Stimulated activated CD4-positive, alpha-beta T cell treated with anti-CD3 and anti-CD28 coated beads, Interleukin-4, amount 100 ng/mL, for 4 hours (primary cell): Measurements from ENCODE around the gene PARD6B.
"Not testable (repeated sequence)": the region's sequence is repeated elsewhere in the genome, so short reads cannot be mapped to it uniquely, and the experiment has no call there.

ENCODE experiments used
- DNase-seq, 2 experiments: peaks; one replicate each; pipeline ENCODE4 v3.0.0-alpha.2; 2020

PARD6B gene

GRCh38 chr20:50747275-50747674 lies 15.9 kb downstream of the PARD6B start:
- no peak for DNase-seq

DNA sequence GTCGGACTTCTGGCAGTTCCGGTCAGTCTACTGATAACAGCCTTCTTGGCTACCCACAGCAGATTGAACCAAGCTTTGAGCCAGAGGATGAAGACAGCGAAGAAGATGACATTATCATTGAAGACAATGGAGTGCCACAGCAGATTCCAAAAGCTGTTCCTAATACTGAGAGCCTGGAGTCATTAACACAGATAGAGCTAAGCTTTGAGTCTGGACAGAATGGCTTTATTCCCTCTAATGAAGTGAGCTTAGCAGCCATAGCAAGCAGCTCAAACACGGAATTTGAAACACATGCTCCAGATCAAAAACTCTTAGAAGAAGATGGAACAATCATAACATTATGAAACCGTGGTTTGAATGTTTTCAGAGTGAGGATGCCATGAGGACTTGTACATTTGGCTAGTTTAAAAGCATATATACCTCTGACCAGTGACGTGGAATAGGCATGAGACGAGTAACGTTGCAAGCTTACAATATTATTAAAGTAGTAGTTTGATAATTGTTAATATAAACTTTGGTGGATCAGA lies 18.8 kb downstream of the PARD6B start:
- DNase-seq: no peak

DNA sequence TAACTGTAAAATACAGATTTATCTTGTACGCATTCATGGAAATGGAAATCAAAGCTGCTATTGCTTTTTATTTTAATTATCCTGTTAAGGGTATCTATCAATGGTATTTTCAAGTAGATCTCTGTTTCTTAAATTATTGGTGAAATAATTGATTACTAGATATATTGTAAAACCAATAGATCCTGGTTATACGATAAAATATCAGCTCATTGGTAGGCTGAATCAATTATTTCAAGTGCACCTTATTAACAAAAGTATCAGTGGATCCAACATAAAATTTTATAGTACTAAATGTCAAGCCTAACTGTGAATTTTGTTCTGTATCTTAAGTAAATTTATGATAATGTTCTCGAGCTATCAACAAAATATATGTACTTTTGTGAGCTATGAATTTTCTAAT lies 21.8 kb downstream of the PARD6B start:
- no peak for DNase-seq

DNA sequence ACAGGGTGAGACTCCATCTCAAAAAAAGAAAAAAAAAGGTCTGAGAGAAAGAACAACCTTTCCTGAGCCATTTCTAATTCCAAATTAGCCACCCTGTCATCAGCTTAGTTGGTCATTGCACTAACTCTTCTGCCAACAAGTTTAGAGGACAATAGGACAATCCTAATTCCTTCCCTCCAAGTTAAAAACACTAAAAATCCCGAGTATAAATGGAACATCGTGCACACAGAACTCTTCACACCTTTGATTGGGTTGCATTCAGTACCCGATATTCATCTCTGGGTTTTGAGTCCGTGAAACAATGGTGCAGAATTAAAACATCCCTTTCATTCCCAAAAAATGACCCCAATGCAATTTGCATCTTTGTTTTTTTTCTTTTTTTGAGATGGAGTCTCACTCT lies 23.0 kb downstream of the PARD6B start:
- DNase-seq: no peak

GRCh38 chr20:50756447-50756846 lies 25.1 kb downstream of the PARD6B start:
- DNase-seq: no peak

DNA sequence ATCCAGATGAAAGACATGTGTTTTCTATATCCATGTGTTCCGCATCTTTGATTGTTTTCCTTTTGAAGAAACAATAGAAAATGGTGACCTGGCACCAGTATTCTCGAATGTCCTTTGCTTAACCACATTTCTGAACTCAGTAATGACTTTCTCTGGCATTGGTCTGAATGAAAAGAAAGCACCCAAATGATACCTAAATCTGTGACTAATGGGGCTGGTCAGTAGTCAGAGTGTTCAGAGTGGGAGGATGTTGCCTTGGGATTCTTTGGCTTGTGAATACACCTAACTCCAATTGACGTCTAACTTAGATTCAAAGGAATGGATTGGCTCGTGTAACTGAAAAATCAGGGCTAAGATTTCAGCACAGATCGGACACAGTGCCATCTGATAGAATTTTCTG lies 27.1 kb downstream of the PARD6B start:
- no peak for DNase-seq

GRCh38 chr20:50758992-50759391 lies 27.6 kb downstream of the PARD6B start:
- DNase-seq: no peak

DNA sequence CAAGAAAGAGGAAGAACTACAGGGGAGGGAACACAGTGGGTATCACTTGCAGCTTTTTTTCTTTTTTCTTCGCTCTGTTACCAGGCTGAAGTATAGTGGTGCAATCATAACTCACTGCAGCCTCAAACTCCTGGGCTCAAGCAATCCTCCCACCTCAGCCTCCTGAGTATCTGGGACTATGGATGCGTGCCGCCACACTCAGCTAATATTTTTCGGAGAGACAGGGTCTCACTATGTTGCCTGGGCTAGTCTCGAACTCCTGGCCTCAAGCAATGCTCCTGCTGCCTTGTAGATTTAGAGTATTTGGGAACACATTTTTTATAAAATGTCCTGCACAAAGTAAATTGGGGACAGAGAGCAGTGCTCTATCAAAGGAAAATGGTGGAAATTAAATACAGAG lies 28.3 kb downstream of the PARD6B start:
- no peak for DNase-seq

GRCh38 chr20:50762045-50762422 lies 30.7 kb downstream of the PARD6B start:
- no peak for DNase-seq

- DNase-seq: no peak
Observed at GRCh38 chr20:50762435-50763220, 31.2 kb downstream of the PARD6B start.

DNA sequence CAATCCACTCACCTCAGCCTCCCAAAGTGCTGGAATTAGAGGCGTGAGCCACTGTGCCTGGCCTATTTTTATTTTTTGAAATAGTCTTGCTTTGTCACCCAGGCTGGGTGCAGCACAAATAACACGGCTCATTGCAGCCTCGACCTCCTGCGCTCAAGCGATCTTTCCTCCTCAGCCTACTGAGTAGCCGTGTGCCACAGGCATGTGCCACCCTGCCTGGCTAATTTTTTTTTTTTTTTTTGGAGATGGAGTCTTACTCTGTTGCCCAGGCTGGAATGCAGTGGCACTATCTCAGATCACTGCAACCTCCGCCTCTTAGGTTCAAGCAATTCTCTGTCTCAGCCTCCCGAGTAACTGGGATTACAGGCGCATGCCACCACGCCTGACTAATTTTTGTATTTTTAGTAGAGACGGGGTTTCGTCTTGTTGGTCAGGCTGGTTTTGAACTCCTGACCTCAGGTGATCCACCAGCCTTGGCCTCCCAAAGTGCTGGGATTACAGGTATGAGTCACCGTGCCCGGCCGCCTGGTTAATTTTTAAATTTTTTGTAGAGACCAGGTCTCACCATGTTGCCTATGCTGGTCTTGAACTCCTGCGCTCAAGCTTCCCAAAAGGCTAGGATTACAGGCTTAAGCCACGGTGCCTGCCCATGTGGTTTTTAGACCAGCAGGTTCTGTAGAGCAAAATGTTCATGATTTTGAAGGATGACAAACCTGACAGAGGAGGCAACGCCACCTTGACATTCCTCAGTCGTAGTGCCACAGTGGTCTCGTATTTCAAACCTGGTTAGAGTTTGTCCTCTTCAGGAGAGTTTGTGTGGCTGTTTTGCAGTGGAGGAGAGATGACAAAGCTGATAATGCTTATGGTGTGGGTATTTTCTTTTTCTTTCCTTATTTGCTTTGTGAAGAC lies 32.4 kb downstream of the PARD6B start:
- DNase-seq: not testable (repeated sequence)

GRCh38 chr20:50765251-50765650 lies 33.9 kb downstream of the PARD6B start:
- not testable (repeated sequence) for DNase-seq

- no peak for DNase-seq
Observed at GRCh38 chr20:50765674-50766073, 34.3 kb downstream of the PARD6B start.

DNA sequence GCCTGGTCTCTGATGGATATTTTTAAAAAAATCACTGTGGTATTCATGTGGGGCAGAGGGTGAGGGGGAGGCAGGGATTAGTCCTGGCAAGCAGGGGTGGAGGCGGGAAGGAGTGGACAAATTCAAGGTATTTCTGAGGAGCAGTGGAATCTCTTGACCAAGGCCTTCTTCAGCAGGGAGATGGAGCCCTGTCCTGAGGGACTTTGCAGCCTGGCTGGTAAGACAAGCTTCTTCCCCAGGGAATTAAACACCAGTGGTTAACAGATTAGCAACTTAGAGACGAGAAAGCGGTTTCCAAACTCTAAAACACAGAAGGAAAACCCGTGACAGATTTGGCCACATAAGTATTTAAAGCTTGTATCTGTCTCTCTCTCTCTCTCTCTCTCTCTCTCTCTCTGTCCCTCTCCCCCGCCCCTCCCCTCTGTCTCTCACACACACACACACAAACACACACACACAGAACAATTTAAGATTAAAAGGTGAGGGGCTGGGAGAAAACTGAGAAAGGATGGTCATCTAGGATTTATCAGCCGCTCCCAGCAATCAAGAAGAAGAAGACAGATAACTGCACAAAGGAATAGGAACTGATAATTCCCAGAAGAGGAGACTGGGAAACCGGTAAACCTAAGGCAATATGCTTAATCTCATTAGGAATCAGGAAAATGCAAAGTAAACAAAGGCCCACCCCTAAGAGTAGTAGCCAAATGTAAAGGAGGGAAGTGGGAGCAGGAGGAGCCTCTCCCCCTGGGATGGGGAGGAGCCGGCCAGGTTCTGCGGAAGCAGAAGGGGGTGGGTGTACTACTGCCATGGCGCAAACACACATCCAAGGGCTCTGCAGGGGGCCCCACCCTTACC lies 35.8 kb downstream of the PARD6B start:
- DNase-seq: not testable (repeated sequence)

DNA sequence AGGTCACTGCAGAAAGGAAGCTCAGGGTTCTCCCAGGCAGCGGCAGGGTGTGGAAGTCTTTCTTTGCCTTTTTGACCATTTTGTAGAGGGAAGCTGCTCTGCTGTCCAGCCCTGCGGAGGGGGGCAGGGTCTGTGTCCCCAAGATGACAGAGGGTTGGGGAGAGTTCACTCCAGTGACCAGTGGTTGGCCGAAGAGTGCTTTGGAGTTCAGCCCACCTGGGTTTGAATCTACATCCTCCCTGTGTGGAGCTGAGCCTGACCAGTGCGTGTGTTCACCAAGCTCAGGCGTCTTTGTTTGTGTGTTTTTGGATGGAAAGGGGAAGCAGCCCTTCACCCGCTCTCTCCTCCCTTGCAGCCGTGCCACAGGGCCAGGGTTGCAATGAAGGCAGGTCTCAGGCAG lies 37.6 kb downstream of the PARD6B start:
- not testable (repeated sequence) for DNase-seq

DNA sequence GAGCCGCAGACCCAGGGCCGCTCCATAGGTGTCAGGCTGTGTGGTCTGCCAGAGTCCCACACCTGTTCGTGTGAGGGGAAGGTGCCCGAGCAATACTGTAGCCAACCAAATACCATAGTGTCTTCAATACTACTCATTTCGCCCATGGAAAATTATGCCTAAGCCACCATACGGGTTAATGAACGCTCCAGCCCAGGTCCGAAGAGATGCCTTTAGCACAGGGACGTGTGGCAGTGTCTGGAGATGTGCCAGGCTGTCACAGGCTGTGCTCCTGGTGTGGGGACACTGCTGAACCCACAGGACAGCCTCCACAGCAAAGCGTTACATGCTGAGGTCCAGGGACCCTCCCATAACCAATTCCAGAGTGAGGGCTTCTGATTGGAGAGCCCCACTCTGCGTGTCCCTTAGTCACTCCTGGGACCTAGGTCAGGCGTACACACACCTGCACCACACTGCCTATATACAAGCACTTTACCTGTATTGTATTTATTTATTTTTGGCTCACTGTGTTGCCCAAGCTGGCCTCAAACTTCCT lies 38.2 kb downstream of the PARD6B start:
- DNase-seq: not testable (repeated sequence)

GRCh38 chr20:50771419-50772080 lies 40.2 kb downstream of the PARD6B start:
- not testable (repeated sequence) for DNase-seq

- DNase-seq: no peak
Observed at GRCh38 chr20:50772420-50773185, 41.2 kb downstream of the PARD6B start.

DNA sequence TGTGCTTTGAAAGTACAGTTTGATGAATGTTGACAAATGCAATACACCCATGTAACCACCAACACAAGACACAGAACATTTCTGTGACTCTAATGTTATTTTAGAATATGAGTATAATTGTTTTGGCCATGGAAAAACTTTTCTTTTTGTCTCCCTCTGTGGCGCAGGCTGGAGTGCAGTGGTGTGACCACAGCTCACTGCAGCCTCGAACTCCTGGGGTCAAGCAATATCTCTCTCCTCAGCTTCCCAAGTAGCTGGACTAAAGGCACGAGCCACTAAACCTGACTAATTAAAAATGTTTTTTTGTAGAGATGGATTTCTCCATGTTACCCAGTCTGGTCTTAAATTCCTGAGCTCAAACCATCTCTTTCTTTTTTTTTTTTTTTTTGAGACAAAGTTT lies 43.1 kb downstream of the PARD6B start:
- DNase-seq: no peak

GRCh38 chr20:50776122-50776817 lies 44.9 kb downstream of the PARD6B start:
- no peak for DNase-seq
